Breast epithelium (tissue), 3 donors: ENCODE results near the gene GTF3C4.

Source experiments
- POLR2A ChIP-seq: fragments of 450-650 bp; IDR thresholded peaks from one replicate; pipeline ENCODE4 v1.6.1; 2016; ENCODE audit warnings: antibody characterized with exemption, mild to moderate bottlenecking, moderate library complexity
- POLR2AphosphoS5 ChIP-seq, 3 donors: sonication (generic); formaldehyde crosslinking; IDR thresholded peaks; one replicate each; pipeline ENCODE4 v1.6.1; 2017; ENCODE audit warnings: antibody characterized with exemption in 3 of 3
- TF ChIP-seq, protein P1 (sequence below), 3 donors: fragments of 450-650 bp; IDR thresholded peaks; one replicate each; pipeline ENCODE4 v1.5.1; 2016 to 2017; ENCODE audit warnings: antibody characterized with exemption in 3 of 3, mild to moderate bottlenecking in 3 of 3, moderate library complexity in 3 of 3

DNA sequence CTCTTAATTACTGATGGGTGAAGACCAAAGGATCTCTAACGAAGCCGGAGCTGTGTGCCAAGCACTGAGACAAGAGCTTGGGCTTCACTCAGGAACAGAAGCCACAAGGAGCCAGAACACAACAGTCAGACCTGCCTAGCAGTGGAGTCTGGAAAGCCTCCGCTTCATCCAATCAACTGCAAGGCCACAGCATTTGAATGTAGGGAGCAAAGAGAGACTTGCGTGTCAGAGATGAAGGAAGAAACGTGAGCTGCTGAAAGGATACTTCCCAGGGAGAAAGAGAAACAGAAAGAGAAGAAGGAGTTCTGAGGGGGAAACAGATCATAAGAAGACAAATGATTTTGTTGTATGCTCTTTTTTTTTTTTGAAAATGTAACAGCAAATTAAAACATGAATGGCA lies 44.0 kb upstream of the GTF3C4 start:
- TF ChIP-seq, protein P1, sequence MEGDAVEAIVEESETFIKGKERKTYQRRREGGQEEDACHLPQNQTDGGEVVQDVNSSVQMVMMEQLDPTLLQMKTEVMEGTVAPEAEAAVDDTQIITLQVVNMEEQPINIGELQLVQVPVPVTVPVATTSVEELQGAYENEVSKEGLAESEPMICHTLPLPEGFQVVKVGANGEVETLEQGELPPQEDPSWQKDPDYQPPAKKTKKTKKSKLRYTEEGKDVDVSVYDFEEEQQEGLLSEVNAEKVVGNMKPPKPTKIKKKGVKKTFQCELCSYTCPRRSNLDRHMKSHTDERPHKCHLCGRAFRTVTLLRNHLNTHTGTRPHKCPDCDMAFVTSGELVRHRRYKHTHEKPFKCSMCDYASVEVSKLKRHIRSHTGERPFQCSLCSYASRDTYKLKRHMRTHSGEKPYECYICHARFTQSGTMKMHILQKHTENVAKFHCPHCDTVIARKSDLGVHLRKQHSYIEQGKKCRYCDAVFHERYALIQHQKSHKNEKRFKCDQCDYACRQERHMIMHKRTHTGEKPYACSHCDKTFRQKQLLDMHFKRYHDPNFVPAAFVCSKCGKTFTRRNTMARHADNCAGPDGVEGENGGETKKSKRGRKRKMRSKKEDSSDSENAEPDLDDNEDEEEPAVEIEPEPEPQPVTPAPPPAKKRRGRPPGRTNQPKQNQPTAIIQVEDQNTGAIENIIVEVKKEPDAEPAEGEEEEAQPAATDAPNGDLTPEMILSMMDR (IDR thresholded peaks at IDR 0.05) = no peak
- no peak for TF ChIP-seq POLR2A
- TF ChIP-seq POLR2AphosphoS5 (IDR thresholded peaks at IDR 0.05) = no peak
